Measurements from ENCODE around the gene CROCC2. TPM values are rescaled to one million over a fixed set of nuclear protein-coding genes. Genes with fewer than 3 reads are reported as not detected.

The CROCC2 gene
- polyA plus RNA-seq, 2 of the 4 experiments (the other 2 are of a cell fraction): not detected

GRCh38 chr2:241015439-241015838 is 109.3 kb downstream of the CROCC2 start:
- POLR2A ChIA-PET: no interaction called here
- DNase-seq (ENCODE audit: low read depth in 1 of 2, low spot score in 1 of 2) (no peak), FAIRE-seq (no peak), ATAC-seq (no peak)
- no peaks in the 10 kb centered on the region for H3K4me1 ChIP-seq
- WGBS (ENCODE audit: missing lambda C conversion rate): 93% methylated on average over 13 of the region's 13 CpGs
- TF ChIP-seq MAFK (IDR thresholded peaks at IDR 0.05; ENCODE audit: partially characterized antibody): no peak
- no peak for TF ChIP-seq HMGXB4 (CRISPR knock-in tag; IDR thresholded peaks at IDR 0.05; ENCODE audit: borderline replicate concordance)
- TF ChIP-seq RAD21 (conservative IDR thresholded peaks at IDR 0.05 in 1 of 2, IDR thresholded peaks at IDR 0.05 in 1 of 2): no peak
- no peak for TF ChIP-seq CTCF (IDR thresholded peaks at IDR 0.05)
- TF ChIP-seq CEBPB (IDR thresholded peaks at IDR 0.05): no peak
- no peak for TF ChIP-seq HDAC2 (IDR thresholded peaks at IDR 0.05)
- no peak for TF ChIP-seq ZNF302 (CRISPR knock-in tag; IDR thresholded peaks at IDR 0.05)
- TF ChIP-seq HOXB13 (CRISPR knock-in tag; IDR thresholded peaks at IDR 0.05; ENCODE audit: low read depth): no peak
- TF ChIP-seq ZC3H11A (IDR thresholded peaks at IDR 0.05): no peak
- no peak for TF ChIP-seq POLR2A (IDR thresholded peaks at IDR 0.05; ENCODE audit: low read length)
- no peak for TF ChIP-seq BHLHE40 (IDR thresholded peaks at IDR 0.05; ENCODE audit: low read depth, low read length)
- no peak for TF ChIP-seq HOXB5 (CRISPR knock-in tag; IDR thresholded peaks at IDR 0.05)
- no peak for TF ChIP-seq NPAS2 (CRISPR knock-in tag; IDR thresholded peaks at IDR 0.05; ENCODE audit: borderline replicate concordance)
- no peak for TF ChIP-seq KDM1A (IDR thresholded peaks at IDR 0.05; ENCODE audit: low read depth)
- TF ChIP-seq FOXS1 (CRISPR knock-in tag; IDR thresholded peaks at IDR 0.05): no peak
- TF ChIP-seq TFCP2L1 (CRISPR knock-in tag; IDR thresholded peaks at IDR 0.05): no peak
- no peak for TF ChIP-seq ESRRA (IDR thresholded peaks at IDR 0.05; ENCODE audit: borderline replicate concordance, low read length)
- no peak overlapping the region for H3K27ac ChIP-seq
- CTCF ChIA-PET: no interaction called here
- no peak overlapping the region for H3K4me2 ChIP-seq
- no peaks in the 10 kb centered on the region for H3K9me3 ChIP-seq
- no peak overlapping the region for H3K4me3 ChIP-seq

GRCh38 chr2:241017228-241017940 is 111.2 kb downstream of the CROCC2 start:
- TF ChIP-seq ZSCAN20 (CRISPR knock-in tag; IDR thresholded peaks at IDR 0.05) (no peak), HDAC2 (IDR thresholded peaks at IDR 0.05) (no peak), E2F6 (IDR thresholded peaks at IDR 0.05; ENCODE audit: borderline replicate concordance, low read depth) (no peak), ELK1 (IDR thresholded peaks at IDR 0.05; ENCODE audit: low read depth, low read length) (no peak), CEBPB (IDR thresholded peaks at IDR 0.05) (no peak), ESRRA (IDR thresholded peaks at IDR 0.05; ENCODE audit: borderline replicate concordance, low read length) (no peak), BCL3 (IDR thresholded peaks at IDR 0.05) (no peak)
- ChIA-PET CTCF (no interaction called here), POLR2A (no interaction called here)
- Histone ChIP-seq H3K4me2 (no peak overlapping the region), H3K4me3 (no peak overlapping the region), H3K4me1 (no peaks in the 10 kb centered on the region), H3K27ac (no peak overlapping the region), H3K9me3 (no peaks in the 10 kb centered on the region; the same call in 2 of the 3 replicates)
- no peak for FAIRE-seq
- 79% methylated on average over 10 of the region's 13 CpGs for WGBS (ENCODE audit: missing lambda C conversion rate)
- no peak for DNase-seq (ENCODE audit: low read depth in 1 of 2, low spot score in 1 of 2)
- no peak for ATAC-seq
